SK-N-SH (cell line): ENCODE measurements around the gene ASIC4. TPM values are rescaled to one million over a fixed set of nuclear protein-coding genes. Genes with fewer than 3 reads are reported as not detected.
A peak's percentile ranks its signal among the peaks of the same experiment; 100 is the strongest.

ENCODE experiments used
- CTCF ChIA-PET: fragments of 300-600, 350-600 bp; formaldehyde crosslinking; extraction: SDS; loops from one replicate; lab custom pipeline; 2021; lab: Yijun Ruan, JAX
- POLR2A ChIA-PET: fragments of 350-600 bp; sonication (Branson Sonifier 250); formaldehyde crosslinking; extraction: SDS; loops from one replicate; lab custom pipeline; 2020; ENCODE audit warnings: antibody characterized with exemption, inconsistent platforms; lab: Yijun Ruan, JAX
- DNase-seq: peaks from one replicate; pipeline ENCODE4 v3.0.0; 2012
- H2AFZ ChIP-seq: fragments of 200-600 bp; sonication (generic); 2 replicates; pipeline ENCODE4 v1.8.1; 2016; ENCODE audit warnings: antibody characterized with exemption, mild to moderate bottlenecking, low read depth
- H3F3A ChIP-seq: fragments of 200-600 bp; sonication (generic); replicated peaks from 2 replicates; pipeline ENCODE3; 2016; ENCODE audit warnings: antibody characterized with exemption, mild to moderate bottlenecking; ENCODE audit not compliant: insufficient read depth
- H3K27ac ChIP-seq, 2 experiments: fragments of 200-500 bp in 1 of 2; fragments of 200-600 bp in 1 of 2; sonication (Bioruptor generic) in 1 of 2; sonication (generic), shearing (Covaris generic) in 1 of 2; 2 replicates each; pipeline versions ENCODE4 v1.5.1 to v1.6.1; 2014 to 2016; ENCODE audit warnings: low read depth in 2 of 2, inconsistent platforms in 1 of 2, low read length in 1 of 2, mild to moderate bottlenecking in 1 of 2, mixed read lengths in 1 of 2
- H3K27me3 ChIP-seq: fragments of 200-600 bp; sonication (generic), shearing (Covaris generic); 2 replicates; pipeline ENCODE4 v1.6.1; 2016; ENCODE audit warnings: mixed run types; ENCODE audit not compliant: insufficient read depth
- H3K36me3 ChIP-seq, 2 experiments: fragments of 200-500 bp in 1 of 2; fragments of 200-600 bp in 1 of 2; sonication (Bioruptor generic) in 1 of 2; sonication (generic) in 1 of 2; replicated peaks in 1 of 2; 2 replicates each; pipeline versions ENCODE3 to v1.5.1; 2014 to 2016; ENCODE audit warnings: low read length in 1 of 2, mild to moderate bottlenecking in 1 of 2; ENCODE audit not compliant: insufficient read depth in 2 of 2, control insufficient read depth in 1 of 2
- H3K4me1 ChIP-seq, 2 experiments: fragments of 200-500 bp in 1 of 2; fragments of 200-600 bp in 1 of 2; sonication (Bioruptor generic) in 1 of 2; sonication (generic), shearing (Covaris generic) in 1 of 2; 2 replicates each; pipeline versions ENCODE4 v1.5.1 to v1.6.1; 2014 to 2016; ENCODE audit warnings: low read depth in 1 of 2, low read length in 1 of 2, mixed run types in 1 of 2; ENCODE audit not compliant: insufficient read depth in 2 of 2, control insufficient read depth in 1 of 2
- H3K4me2 ChIP-seq: fragments of 200-600 bp; sonication (generic), shearing (Covaris generic); 2 replicates; pipeline ENCODE4 v1.6.1; 2017; ENCODE audit warnings: mixed run types
- H3K4me3 ChIP-seq, 2 experiments: fragments of 200-500 bp in 1 of 2; fragments of 200-600 bp in 1 of 2; sonication (Bioruptor generic) in 1 of 2; sonication (generic), shearing (Covaris generic) in 1 of 2; 2 replicates each; pipeline versions ENCODE4 v1.5.1 to v1.8.1; 2014 to 2016; ENCODE audit warnings: low read depth in 2 of 2, inconsistent platforms in 1 of 2, low read length in 1 of 2, mild to moderate bottlenecking in 1 of 2, mixed read lengths in 1 of 2, moderate library complexity in 1 of 2
- H3K79me2 ChIP-seq: fragments of 200-600 bp; sonication (generic); 2 replicates; pipeline ENCODE4 v1.8.1; 2017; ENCODE audit warnings: mild to moderate bottlenecking; ENCODE audit not compliant: insufficient read depth
- H3K9ac ChIP-seq: fragments of 200-600 bp; sonication (generic); 2 replicates; pipeline ENCODE4 v1.6.1; 2017; ENCODE audit warnings: mixed run types
- H3K9me2 ChIP-seq: fragments of 200-600 bp; sonication (generic); 2 replicates; pipeline ENCODE4 v1.6.1; 2017; ENCODE audit warnings: mixed run types
- H3K9me3 ChIP-seq: fragments of 200-600 bp; sonication (generic); 2 replicates; pipeline ENCODE4 v1.6.1; 2017; ENCODE audit warnings: mixed run types, mild to moderate bottlenecking, moderate library complexity
- H4K20me1 ChIP-seq: fragments of 200-600 bp; sonication (generic); 2 replicates; pipeline ENCODE4 v1.6.1; 2017; ENCODE audit warnings: mild to moderate bottlenecking, mixed run types; ENCODE audit not compliant: insufficient read depth
- CHD2 ChIP-seq: fragments of 150-350 bp; IDR thresholded peaks from 2 replicates; pipeline ENCODE4 v1.6.1; 2018; ENCODE audit warnings: low read length; ENCODE audit not compliant: partially characterized antibody
- ELF1 ChIP-seq: IDR thresholded peaks from 2 replicates; pipeline ENCODE4 v1.4.0; 2012
- FOXJ3 ChIP-seq: sonication (generic); formaldehyde crosslinking; IDR thresholded peaks from 2 replicates; pipeline ENCODE4 v1.5.1; 2020; ENCODE audit warnings: mild to moderate bottlenecking, missing genetic modification reagents
- GABPA ChIP-seq: IDR thresholded peaks from 2 replicates; pipeline ENCODE4 v1.4.0; 2012; ENCODE audit warnings: low read depth, mild to moderate bottlenecking
- GATA2 ChIP-seq: sonication (generic); formaldehyde crosslinking; IDR thresholded peaks from 2 replicates; pipeline ENCODE4 v1.5.0; 2020; ENCODE audit warnings: mild to moderate bottlenecking, missing genetic modification reagents
- MXI1 ChIP-seq: IDR thresholded peaks from 2 replicates; pipeline ENCODE4 v1.6.1; 2012; ENCODE audit warnings: mild to moderate bottlenecking, low read depth, low read length, improper control_type of control experiment
- NFIC ChIP-seq: IDR thresholded peaks from 2 replicates; pipeline ENCODE4 v1.4.0; 2012; ENCODE audit warnings: borderline replicate concordance
- POLR2AphosphoS5 ChIP-seq: IDR thresholded peaks from 2 replicates; pipeline ENCODE4 v1.6.1; 2012; ENCODE audit warnings: low read depth, low read length
- SIN3A ChIP-seq: IDR thresholded peaks from 2 replicates; pipeline ENCODE4 v1.6.1; 2012; ENCODE audit warnings: low read depth, mild to moderate bottlenecking, low read length, moderate library complexity, borderline replicate concordance
- SMC3 ChIP-seq: IDR thresholded peaks from 2 replicates; pipeline ENCODE4 v1.6.1; 2012; ENCODE audit warnings: low read depth, low read length, improper control_type of control experiment
- TAF1 ChIP-seq: IDR thresholded peaks from 2 replicates; pipeline ENCODE4 v1.6.1; 2012; ENCODE audit warnings: low read depth, mild to moderate bottlenecking, low read length, moderate library complexity, borderline replicate concordance
- YY1 ChIP-seq: IDR thresholded peaks from 2 replicates; pipeline ENCODE4 v1.4.0; 2012; ENCODE audit warnings: low read depth, mild to moderate bottlenecking
- WGBS: methylation state at CpG from one replicate; pipeline ENCODE4 v1.1.6; 2017; ENCODE audit warnings: low lambda C conversion rate; 5-methylcytosine and 5-hydroxymethylcytosine counted together
- polyA plus RNA-seq, 3 experiments: library from polyadenylated mRNA; depleted of rRNA; stranded (reverse); fragments of >200 nt; gene quantifications; 2 replicates each; pipeline ENCODE4 v1.2.3, GENCODE V29; 2012
- TF ChIP-seq, protein P1 (sequence below): IDR thresholded peaks from 2 replicates; pipeline ENCODE4 v1.4.0; 2012; ENCODE audit warnings: low read depth, borderline replicate concordance
- TF ChIP-seq, protein P2 (sequence below): IDR thresholded peaks from 2 replicates; pipeline ENCODE4 v1.4.0; 2012; ENCODE audit warnings: low read depth
- TF ChIP-seq, protein P3 (sequence below): fragments of 150-350 bp; IDR thresholded peaks from 2 replicates; pipeline ENCODE4 v1.6.1; 2017; ENCODE audit warnings: antibody characterized with exemption, low read length, low read depth, borderline replicate concordance
- TF ChIP-seq, protein P4 (sequence below): IDR thresholded peaks from 2 replicates; pipeline ENCODE4 v1.4.0; 2012; ENCODE audit warnings: low read depth, borderline replicate concordance

Gene ASIC4
- polyA plus RNA-seq, 1 of the 3 experiments (the other 2 are of a cell fraction): 0.05 TPM

DNA sequence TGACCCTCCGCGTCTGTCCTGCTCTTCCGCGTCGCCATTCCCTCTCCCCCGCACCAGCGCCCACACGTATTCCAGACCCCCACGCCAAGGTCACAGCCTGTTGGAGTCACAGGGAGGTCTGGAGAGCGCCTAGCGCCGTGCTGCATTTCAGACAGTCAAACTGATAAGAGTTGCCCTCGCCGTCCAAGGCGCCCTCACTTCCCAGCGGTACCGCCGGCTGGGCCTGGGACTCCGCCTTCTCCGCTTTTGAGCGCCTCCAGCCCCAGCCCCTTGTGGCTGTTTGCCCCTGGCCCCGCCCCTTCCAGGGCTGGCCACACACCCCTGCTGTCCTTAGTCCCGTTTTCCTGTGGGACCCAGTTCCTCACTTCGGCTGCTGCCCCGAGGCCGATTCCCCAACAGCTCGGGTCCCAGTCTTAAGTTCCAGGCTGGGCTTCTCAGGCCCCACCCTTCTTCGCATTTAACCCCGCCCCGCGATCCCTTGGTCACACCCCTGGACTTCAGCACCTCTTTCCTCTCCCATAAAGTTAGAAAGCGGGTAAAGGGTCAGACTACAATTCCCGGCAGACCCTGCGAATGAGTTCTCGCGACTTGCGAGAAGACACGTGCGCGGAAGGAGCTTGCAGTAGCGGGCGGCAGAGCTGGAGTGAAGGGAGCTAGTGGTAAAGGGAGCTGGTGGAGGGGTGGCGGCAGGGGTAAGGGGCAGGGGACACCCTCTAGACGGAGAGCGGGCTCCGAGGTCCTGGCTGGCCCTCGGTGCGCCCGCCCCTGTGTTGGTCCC, 15.8 kb upstream of the ASIC4 start, which contains the start of gene GMPPA:
Gene GMPPA, plus strand, starts transcription at position 612 of the 778 bp plus-strand sequence. CDS start 1,085 bp downstream, outside the sequence.
- peaks cover 16 to 68% of the 10 kb centered on the region in 2 experiments for H3K4me1 ChIP-seq

More for the DNA sequence above, 15.8 kb upstream of the ASIC4 start, which contains the start of gene GMPPA:
- Histone ChIP-seq H2AFZ (peak within 1 kb of the TSS; percentile 78), H3K79me2 (peaks cover 20% of the 10 kb centered on the region), H3K9me3 (no peaks in the 10 kb centered on the region), H3K27ac (peak within 1 kb of the TSS; percentile 81 to 99), H3K9me2 (no peaks in the 10 kb centered on the region), H4K20me1 (no peaks in the 10 kb centered on the region), H3K36me3 (peaks cover 3 to 12% of the 10 kb centered on the region in 2 experiments), H3K9ac (peak within 1 kb of the TSS; percentile 90), H3K4me3 (peak within 1 kb of the TSS; percentile 81 to 85), H3F3A (no peaks in the 10 kb centered on the region), H3K4me2 (peak within 1 kb of the TSS; percentile 98), H3K27me3 (no peaks in the 10 kb centered on the region)
- ChIA-PET POLR2A (interaction anchor here (0.6 to 4.6 kb wide), 14 partner anchors 9 to 1203 kb away, joined by 3 to 53 read pairs (median 6); partner anchors contain the start of genes ASIC4, CHPF and TMEM198), CTCF (interaction anchor here (0.8 to 62.1 kb wide), 5 partner anchors 4 to 110 kb away, joined by 3 to 2824 read pairs (median 7); partner anchors contain the start of genes ASIC4, CHPF, GMPPA and TMEM198)
- peak; percentile 93 for DNase-seq
- WGBS: 1% methylated on average over 42 of the region's 49 CpGs
- TF ChIP-seq GABPA (peak; percentile 31; the same call in 1 of the 2 replicates), CHD2 (peak; percentile 100), FOXJ3 (no peak), SIN3A (peak; percentile 96), TAF1 (peak; percentile 74), NFIC (no peak), MXI1 (peak; percentile 88), GATA2 (CRISPR knock-in tag) (peak; percentile 55; the same call in 1 of the 2 replicates), YY1 (no peak), ELF1 (peak; percentile 97), SMC3 (0 out of 2 replicates have a peak, but pooled peaks have one; percentile 4), POLR2AphosphoS5 (peak; percentile 66)
- TF ChIP-seq, protein P1, sequence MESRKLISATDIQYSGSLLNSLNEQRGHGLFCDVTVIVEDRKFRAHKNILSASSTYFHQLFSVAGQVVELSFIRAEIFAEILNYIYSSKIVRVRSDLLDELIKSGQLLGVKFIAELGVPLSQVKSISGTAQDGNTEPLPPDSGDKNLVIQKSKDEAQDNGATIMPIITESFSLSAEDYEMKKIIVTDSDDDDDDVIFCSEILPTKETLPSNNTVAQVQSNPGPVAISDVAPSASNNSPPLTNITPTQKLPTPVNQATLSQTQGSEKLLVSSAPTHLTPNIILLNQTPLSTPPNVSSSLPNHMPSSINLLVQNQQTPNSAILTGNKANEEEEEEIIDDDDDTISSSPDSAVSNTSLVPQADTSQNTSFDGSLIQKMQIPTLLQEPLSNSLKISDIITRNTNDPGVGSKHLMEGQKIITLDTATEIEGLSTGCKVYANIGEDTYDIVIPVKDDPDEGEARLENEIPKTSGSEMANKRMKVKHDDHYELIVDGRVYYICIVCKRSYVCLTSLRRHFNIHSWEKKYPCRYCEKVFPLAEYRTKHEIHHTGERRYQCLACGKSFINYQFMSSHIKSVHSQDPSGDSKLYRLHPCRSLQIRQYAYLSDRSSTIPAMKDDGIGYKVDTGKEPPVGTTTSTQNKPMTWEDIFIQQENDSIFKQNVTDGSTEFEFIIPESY: peak; percentile 99
- TF ChIP-seq, protein P2, sequence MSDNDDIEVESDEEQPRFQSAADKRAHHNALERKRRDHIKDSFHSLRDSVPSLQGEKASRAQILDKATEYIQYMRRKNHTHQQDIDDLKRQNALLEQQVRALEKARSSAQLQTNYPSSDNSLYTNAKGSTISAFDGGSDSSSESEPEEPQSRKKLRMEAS: peak; percentile 72
- TF ChIP-seq, protein P3, sequence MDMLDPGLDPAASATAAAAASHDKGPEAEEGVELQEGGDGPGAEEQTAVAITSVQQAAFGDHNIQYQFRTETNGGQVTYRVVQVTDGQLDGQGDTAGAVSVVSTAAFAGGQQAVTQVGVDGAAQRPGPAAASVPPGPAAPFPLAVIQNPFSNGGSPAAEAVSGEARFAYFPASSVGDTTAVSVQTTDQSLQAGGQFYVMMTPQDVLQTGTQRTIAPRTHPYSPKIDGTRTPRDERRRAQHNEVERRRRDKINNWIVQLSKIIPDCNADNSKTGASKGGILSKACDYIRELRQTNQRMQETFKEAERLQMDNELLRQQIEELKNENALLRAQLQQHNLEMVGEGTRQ: peak; percentile 55; the same call in 1 of the 2 replicates
- TF ChIP-seq, protein P4, sequence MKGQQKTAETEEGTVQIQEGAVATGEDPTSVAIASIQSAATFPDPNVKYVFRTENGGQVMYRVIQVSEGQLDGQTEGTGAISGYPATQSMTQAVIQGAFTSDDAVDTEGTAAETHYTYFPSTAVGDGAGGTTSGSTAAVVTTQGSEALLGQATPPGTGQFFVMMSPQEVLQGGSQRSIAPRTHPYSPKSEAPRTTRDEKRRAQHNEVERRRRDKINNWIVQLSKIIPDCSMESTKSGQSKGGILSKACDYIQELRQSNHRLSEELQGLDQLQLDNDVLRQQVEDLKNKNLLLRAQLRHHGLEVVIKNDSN: peak; percentile 88
